ENCODE measurements around the gene RASGRP3. TPM values are rescaled to one million over a fixed set of nuclear protein-coding genes. Genes with fewer than 3 reads are reported as not detected.

The RASGRP3 gene, protein sequence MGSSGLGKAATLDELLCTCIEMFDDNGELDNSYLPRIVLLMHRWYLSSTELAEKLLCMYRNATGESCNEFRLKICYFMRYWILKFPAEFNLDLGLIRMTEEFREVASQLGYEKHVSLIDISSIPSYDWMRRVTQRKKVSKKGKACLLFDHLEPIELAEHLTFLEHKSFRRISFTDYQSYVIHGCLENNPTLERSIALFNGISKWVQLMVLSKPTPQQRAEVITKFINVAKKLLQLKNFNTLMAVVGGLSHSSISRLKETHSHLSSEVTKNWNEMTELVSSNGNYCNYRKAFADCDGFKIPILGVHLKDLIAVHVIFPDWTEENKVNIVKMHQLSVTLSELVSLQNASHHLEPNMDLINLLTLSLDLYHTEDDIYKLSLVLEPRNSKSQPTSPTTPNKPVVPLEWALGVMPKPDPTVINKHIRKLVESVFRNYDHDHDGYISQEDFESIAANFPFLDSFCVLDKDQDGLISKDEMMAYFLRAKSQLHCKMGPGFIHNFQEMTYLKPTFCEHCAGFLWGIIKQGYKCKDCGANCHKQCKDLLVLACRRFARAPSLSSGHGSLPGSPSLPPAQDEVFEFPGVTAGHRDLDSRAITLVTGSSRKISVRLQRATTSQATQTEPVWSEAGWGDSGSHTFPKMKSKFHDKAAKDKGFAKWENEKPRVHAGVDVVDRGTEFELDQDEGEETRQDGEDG
- total RNA-seq: 38.3 TPM
- 10 to 100 TPM; 17.9 to 33.7 (median 25.5) TPM for polyA plus RNA-seq (ENCODE audit: insufficient read depth in 1 of 8, insufficient read length in 8 of 8, low replicate concordance in 1 of 8)
- long read RNA-seq, donor 1: 0 reads
- long read RNA-seq, donor 2: 0 reads
- long read RNA-seq, donor 3, partial matches to known transcripts: 8 of 21 reads
- long read RNA-seq, donor 3, other reads (novel, unspliced or antisense): 13 of 21 reads
- long read RNA-seq, donor 4, full-length matches to known transcripts: 1 of 1 reads
- long read RNA-seq, donor 4, partial matches to known transcripts: 0 of 1 reads
- long read RNA-seq, donor 4, other reads (novel, unspliced or antisense): 0 of 1 reads
- long read RNA-seq, donor 5, partial matches to known transcripts: 0 of 1 reads
- long read RNA-seq, donor 5, other reads (novel, unspliced or antisense): 0 of 1 reads
- long read RNA-seq, donor 6, full-length matches to known transcripts: 2 of 24 reads
- long read RNA-seq, donor 6, partial matches to known transcripts: 22 of 24 reads
- long read RNA-seq, donor 6, other reads (novel, unspliced or antisense): 0 of 24 reads
- long read RNA-seq, donor 7, partial matches to known transcripts: 0 of 1 reads
- long read RNA-seq, donor 7, other reads (novel, unspliced or antisense): 0 of 1 reads
- long read RNA-seq, donor 8, partial matches to known transcripts: 0 of 1 reads
- long read RNA-seq, donor 8, other reads (novel, unspliced or antisense): 0 of 1 reads
- long read RNA-seq, donor 9: 0 reads
- long read RNA-seq, donor 10: 0 reads
- long read RNA-seq, donor 11: 0 reads

- DNase-seq: peak; percentile 96
- WGBS (ENCODE audit: insufficient coverage): 2% methylated on average over 4 of the region's 18 CpGs
- peak within 1 kb of the TSS; percentile 83 for H3K4me3 ChIP-seq (ENCODE audit: low read length)
- H3K27ac ChIP-seq (ENCODE audit: low read length): peak within 1 kb of the TSS; percentile 100
- peaks cover 28% of the 10 kb centered on the region for H3K4me1 ChIP-seq (ENCODE audit: control insufficient read depth, insufficient read depth, low read length)
- no peaks in the 10 kb centered on the region for H3K36me3 ChIP-seq (ENCODE audit: control insufficient read depth, insufficient read depth, low read length)
- H3K27me3 ChIP-seq (ENCODE audit: control insufficient read depth, insufficient read depth, low read length): peaks cover 2% of the 10 kb centered on the region
- no peaks in the 10 kb centered on the region for H3K9me3 ChIP-seq (replicated peaks; ENCODE audit: control insufficient read depth, low read depth, low read length)
Observed at GRCh38 chr2:33476131-33476792, at the start of gene RASGRP3. Gene RASGRP3, plus strand, starts transcription at chr2:33476649. Its CDS starts 38,488 bp downstream, at chr2:33515137.

DNA sequence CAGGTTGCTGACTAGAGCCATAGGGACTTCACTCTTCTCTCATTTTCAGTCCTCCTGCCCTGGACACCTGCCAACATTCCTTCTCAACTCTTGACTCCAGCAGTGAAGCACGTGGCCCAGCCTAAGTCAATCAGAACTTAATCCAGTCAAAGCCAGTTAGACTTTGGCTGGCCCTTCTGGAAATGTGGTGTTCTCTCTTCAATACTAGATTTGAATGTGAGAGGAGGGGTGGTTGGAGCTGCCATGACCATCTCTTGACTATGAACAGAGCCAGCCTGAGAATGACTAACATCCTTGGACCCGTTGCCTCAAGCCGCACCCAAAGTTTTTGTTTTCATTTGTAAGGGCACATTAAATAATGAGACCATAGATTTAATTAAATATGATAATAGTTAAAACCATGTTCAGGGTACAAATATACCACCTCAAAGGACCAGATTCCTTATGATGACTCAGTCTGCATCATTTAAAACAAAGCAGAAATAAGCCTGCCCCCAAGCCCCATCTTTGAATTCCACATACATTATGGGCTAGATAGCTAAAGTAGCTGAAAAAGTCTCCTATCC lies 49.7 kb upstream of the RASGRP3 start:
- Histone ChIP-seq H3K4me3 (ENCODE audit: low read length) (no peak overlapping the region), H3K27ac (ENCODE audit: low read length) (no peak overlapping the region), H3K9me3 (replicated peaks; ENCODE audit: control insufficient read depth, low read depth, low read length) (no peaks in the 10 kb centered on the region), H3K27me3 (ENCODE audit: control insufficient read depth, insufficient read depth, low read length) (no peaks in the 10 kb centered on the region), H3K36me3 (ENCODE audit: control insufficient read depth, insufficient read depth, low read length) (no peaks in the 10 kb centered on the region), H3K4me1 (ENCODE audit: control insufficient read depth, insufficient read depth, low read length) (no peaks in the 10 kb centered on the region)
- 0% methylated on average over 1 of the region's 3 CpGs for WGBS (ENCODE audit: insufficient coverage)
- peak; percentile 30 for DNase-seq

DNA sequence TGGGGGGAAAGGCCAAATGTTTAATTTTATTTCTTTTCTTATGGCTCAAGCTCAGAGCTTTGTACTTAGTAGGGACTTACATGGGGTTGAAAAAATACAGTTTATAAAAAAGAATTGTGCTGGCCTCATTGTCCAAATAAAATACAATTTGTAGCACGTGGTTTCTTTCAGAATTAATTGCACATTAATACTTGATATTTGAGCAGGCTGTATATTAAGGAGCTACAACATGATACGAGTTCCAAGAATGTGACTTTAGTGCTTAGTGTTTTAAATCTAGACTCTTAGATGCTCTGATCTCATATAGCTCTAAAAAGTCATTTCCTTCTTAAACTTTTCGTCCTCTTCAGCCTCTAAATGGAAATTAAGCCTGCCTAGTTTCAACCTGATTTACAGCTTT lies 46.4 kb upstream of the RASGRP3 start:
- WGBS (ENCODE audit: insufficient coverage): no CpG with 5 or more reads among the region's 3 CpGs
- Histone ChIP-seq H3K36me3 (ENCODE audit: control insufficient read depth, insufficient read depth, low read length) (no peaks in the 10 kb centered on the region), H3K4me1 (ENCODE audit: control insufficient read depth, insufficient read depth, low read length) (no peaks in the 10 kb centered on the region), H3K4me3 (ENCODE audit: low read length) (no peak overlapping the region), H3K27ac (ENCODE audit: low read length) (no peak overlapping the region), H3K9me3 (replicated peaks; ENCODE audit: control insufficient read depth, low read depth, low read length) (no peaks in the 10 kb centered on the region), H3K27me3 (ENCODE audit: control insufficient read depth, insufficient read depth, low read length) (no peaks in the 10 kb centered on the region)
- no peak for DNase-seq

GRCh38 chr2:33430856-33431255 lies 45.6 kb upstream of the RASGRP3 start:
- H3K27me3 ChIP-seq (ENCODE audit: control insufficient read depth, insufficient read depth, low read length): no peaks in the 10 kb centered on the region
- WGBS (ENCODE audit: insufficient coverage): no CpG with 5 or more reads among the region's 1 CpG
- no peak for DNase-seq
- no peak overlapping the region for H3K4me3 ChIP-seq (ENCODE audit: low read length)
- no peaks in the 10 kb centered on the region for H3K4me1 ChIP-seq (ENCODE audit: control insufficient read depth, insufficient read depth, low read length)
- no peaks in the 10 kb centered on the region for H3K9me3 ChIP-seq (replicated peaks; ENCODE audit: control insufficient read depth, low read depth, low read length)
- no peak overlapping the region for H3K27ac ChIP-seq (ENCODE audit: low read length)
- no peaks in the 10 kb centered on the region for H3K36me3 ChIP-seq (ENCODE audit: control insufficient read depth, insufficient read depth, low read length)

DNA sequence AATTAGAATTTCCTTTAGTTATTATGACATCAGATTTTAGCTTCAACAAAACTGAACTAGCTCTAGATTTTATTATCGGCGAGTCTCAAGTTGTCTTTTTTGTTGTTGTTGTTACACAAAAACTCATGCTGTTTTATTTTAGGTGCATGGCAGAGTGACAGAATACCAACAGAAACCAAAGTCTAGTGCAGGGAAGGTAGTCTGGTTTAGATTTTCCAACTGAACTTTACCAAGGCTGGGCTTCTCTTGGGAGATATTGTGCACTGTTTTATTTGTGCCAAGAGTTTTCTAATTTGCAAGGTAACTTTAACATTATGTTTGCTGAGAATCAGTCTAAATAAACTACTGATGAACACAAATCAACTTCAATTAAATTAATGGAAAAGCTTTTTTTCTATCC lies 43.6 kb upstream of the RASGRP3 start:
- no peaks in the 10 kb centered on the region for H3K4me1 ChIP-seq (ENCODE audit: control insufficient read depth, insufficient read depth, low read length)
- no peaks in the 10 kb centered on the region for H3K27me3 ChIP-seq (ENCODE audit: control insufficient read depth, insufficient read depth, low read length)
- H3K27ac ChIP-seq (ENCODE audit: low read length): no peak overlapping the region
- no peak overlapping the region for H3K4me3 ChIP-seq (ENCODE audit: low read length)
- no peaks in the 10 kb centered on the region for H3K9me3 ChIP-seq (replicated peaks; ENCODE audit: control insufficient read depth, low read depth, low read length)
- DNase-seq: no peak
- WGBS (ENCODE audit: insufficient coverage): no CpG with 5 or more reads among the region's 2 CpGs
- H3K36me3 ChIP-seq (ENCODE audit: control insufficient read depth, insufficient read depth, low read length): no peaks in the 10 kb centered on the region

GRCh38 chr2:33433279-33434235 lies 42.9 kb upstream of the RASGRP3 start:
- WGBS (ENCODE audit: insufficient coverage): 69% methylated on average over 2 of the region's 7 CpGs
- Histone ChIP-seq H3K9me3 (replicated peaks; ENCODE audit: control insufficient read depth, low read depth, low read length) (no peaks in the 10 kb centered on the region), H3K4me1 (ENCODE audit: control insufficient read depth, insufficient read depth, low read length) (no peaks in the 10 kb centered on the region), H3K27me3 (ENCODE audit: control insufficient read depth, insufficient read depth, low read length) (no peaks in the 10 kb centered on the region), H3K4me3 (ENCODE audit: low read length) (no peak overlapping the region), H3K27ac (ENCODE audit: low read length) (no peak overlapping the region), H3K36me3 (ENCODE audit: control insufficient read depth, insufficient read depth, low read length) (no peaks in the 10 kb centered on the region)
- DNase-seq: peak; percentile 49

- Histone ChIP-seq H3K9me3 (replicated peaks; ENCODE audit: control insufficient read depth, low read depth, low read length) (no peaks in the 10 kb centered on the region), H3K36me3 (ENCODE audit: control insufficient read depth, insufficient read depth, low read length) (no peaks in the 10 kb centered on the region), H3K4me1 (ENCODE audit: control insufficient read depth, insufficient read depth, low read length) (no peaks in the 10 kb centered on the region), H3K27ac (ENCODE audit: low read length) (peak overlapping the region; percentile 57), H3K27me3 (ENCODE audit: control insufficient read depth, insufficient read depth, low read length) (no peaks in the 10 kb centered on the region), H3K4me3 (ENCODE audit: low read length) (no peak overlapping the region)
- no CpG with 5 or more reads among the region's 8 CpGs for WGBS (ENCODE audit: insufficient coverage)
- DNase-seq: no peak
Observed at GRCh38 chr2:33435518-33435917, 40.9 kb upstream of the RASGRP3 start.

DNA sequence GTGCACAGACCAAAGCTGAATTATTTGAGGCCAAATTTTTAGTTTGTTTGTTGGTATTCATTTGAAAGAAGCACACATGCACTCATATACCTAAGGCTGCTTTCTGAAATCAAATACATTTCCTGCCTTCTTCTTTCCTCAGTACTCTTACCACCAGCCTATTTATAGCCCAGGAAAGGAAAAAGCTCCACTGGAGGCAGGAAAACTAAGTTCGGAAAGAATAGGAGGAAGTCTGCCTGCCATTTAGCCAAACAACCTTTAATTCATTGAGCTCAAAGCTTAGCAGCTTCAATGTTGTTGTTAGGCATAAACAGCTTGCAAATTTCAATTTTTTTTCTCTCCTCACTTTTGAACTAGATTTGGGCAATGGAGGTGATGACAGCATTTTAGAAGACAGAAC lies 40.4 kb upstream of the RASGRP3 start:
- peak; percentile 54 for DNase-seq
- no peak overlapping the region for H3K4me3 ChIP-seq (ENCODE audit: low read length)
- no peaks in the 10 kb centered on the region for H3K36me3 ChIP-seq (ENCODE audit: control insufficient read depth, insufficient read depth, low read length)
- peak overlapping the region; percentile 67 for H3K27ac ChIP-seq (ENCODE audit: low read length)
- H3K4me1 ChIP-seq (ENCODE audit: control insufficient read depth, insufficient read depth, low read length): no peaks in the 10 kb centered on the region
- H3K9me3 ChIP-seq (replicated peaks; ENCODE audit: control insufficient read depth, low read depth, low read length): no peaks in the 10 kb centered on the region
- WGBS (ENCODE audit: insufficient coverage): no CpG with 5 or more reads among the region's 1 CpG
- no peaks in the 10 kb centered on the region for H3K27me3 ChIP-seq (ENCODE audit: control insufficient read depth, insufficient read depth, low read length)

Measured in muscle of leg (tissue), 16 donors.